ENCODE measurements around the gene WFDC11. TPM values are rescaled to one million over a fixed set of nuclear protein-coding genes. Genes with fewer than 3 reads are reported as not detected.
"Not testable (repeated sequence)": the region's sequence is repeated elsewhere in the genome, so short reads cannot be mapped to it uniquely, and the experiment has no call there.

Gene WFDC11
- total RNA-seq, 1 donor from 2014 or later: not detected

GRCh38 chr20:45649312-45649863, 20.7 kb downstream of the WFDC11 start:
- intact Hi-C loops (cut with micrococcal nuclease): no loop called here
- no peak for ATAC-seq (ENCODE audit: low read depth)
- Mint-ChIP-seq H3K27me3 (peaks cover 18% of the 10 kb centered on the region), H3K36me3 (ENCODE audit: low read depth) (no peaks in the 10 kb centered on the region), H3K4me1 (no peaks in the 10 kb centered on the region), H3K27ac (no peak overlapping the region), H3K4me3 (no peak overlapping the region), H3K9me3 (no peaks in the 10 kb centered on the region)
- TF ChIP-seq CTCF (IDR thresholded peaks at IDR 0.05): no peak
- no peak for DNase-seq
- ChIA-PET CTCF (no interaction called here), POLR2A (no interaction called here)

- ATAC-seq (ENCODE audit: low read depth): no peak
- intact Hi-C loops (cut with micrococcal nuclease): no loop called here
Measured at GRCh38 chr20:45647441-45648050, 22.5 kb downstream of the WFDC11 start.

GRCh38 chr20:45646875-45647274, 23.2 kb downstream of the WFDC11 start:
- H3K4me3 Mint-ChIP-seq: no peak overlapping the region
- H3K27ac Mint-ChIP-seq: no peak overlapping the region
- CTCF ChIA-PET: no interaction called here
- no peak for TF ChIP-seq CTCF (IDR thresholded peaks at IDR 0.05)
- ATAC-seq (ENCODE audit: low read depth) (no peak), DNase-seq (no peak)
- intact Hi-C loops (cut with micrococcal nuclease): no loop called here
- POLR2A ChIA-PET: no interaction called here
- no peaks in the 10 kb centered on the region for H3K36me3 Mint-ChIP-seq (ENCODE audit: low read depth)
- H3K27me3 Mint-ChIP-seq: peaks cover 13% of the 10 kb centered on the region
- no peaks in the 10 kb centered on the region for H3K9me3 Mint-ChIP-seq
- H3K4me1 Mint-ChIP-seq: no peaks in the 10 kb centered on the region

More at GRCh38 chr20:45647441-45648050, 22.5 kb downstream of the WFDC11 start:
- Mint-ChIP-seq H3K36me3 (ENCODE audit: low read depth) (no peaks in the 10 kb centered on the region), H3K4me1 (no peaks in the 10 kb centered on the region), H3K9me3 (no peaks in the 10 kb centered on the region), H3K27me3 (peaks cover 15% of the 10 kb centered on the region), H3K4me3 (no peak overlapping the region), H3K27ac (no peak overlapping the region)
- ChIA-PET CTCF (no interaction called here), POLR2A (no interaction called here)
- TF ChIP-seq CTCF (IDR thresholded peaks at IDR 0.05): no peak
- DNase-seq: no peak

GRCh38 chr20:45645869-45646268, 24.2 kb downstream of the WFDC11 start:
- H3K36me3 Mint-ChIP-seq (ENCODE audit: low read depth); H3K4me3 Mint-ChIP-seq; H3K9me3 Mint-ChIP-seq; POLR2A ChIA-PET; H3K27me3 Mint-ChIP-seq; intact Hi-C loops (cut with micrococcal nuclease); H3K27ac Mint-ChIP-seq; DNase-seq; CTCF ChIA-PET; ATAC-seq (ENCODE audit: low read depth); H3K4me1 Mint-ChIP-seq: not testable (repeated sequence)

GRCh38 chr20:45641076-45641475, 29.0 kb downstream of the WFDC11 start:
- H3K9me3 Mint-ChIP-seq: not testable (repeated sequence)

GRCh38 chr20:45639687-45640086, 30.4 kb downstream of the WFDC11 start:
- ATAC-seq (ENCODE audit: low read depth) (no peak), DNase-seq (no peak)
- CTCF ChIA-PET: no interaction called here
- TF ChIP-seq CTCF (IDR thresholded peaks at IDR 0.05): no peak
- intact Hi-C loops (cut with micrococcal nuclease): no loop called here
- H3K27ac Mint-ChIP-seq: no peak overlapping the region
- no peaks in the 10 kb centered on the region for H3K4me1 Mint-ChIP-seq
- H3K36me3 Mint-ChIP-seq (ENCODE audit: low read depth): no peaks in the 10 kb centered on the region
- POLR2A ChIA-PET: no interaction called here
- no peaks in the 10 kb centered on the region for H3K9me3 Mint-ChIP-seq
- H3K4me3 Mint-ChIP-seq: no peak overlapping the region
- peaks cover 11% of the 10 kb centered on the region for H3K27me3 Mint-ChIP-seq

More at GRCh38 chr20:45641076-45641475, 29.0 kb downstream of the WFDC11 start:
- H3K4me1 Mint-ChIP-seq; DNase-seq; H3K4me3 Mint-ChIP-seq; POLR2A ChIA-PET; CTCF ChIA-PET; H3K27ac Mint-ChIP-seq; ATAC-seq (ENCODE audit: low read depth); H3K36me3 Mint-ChIP-seq (ENCODE audit: low read depth); intact Hi-C loops (cut with micrococcal nuclease): not testable (repeated sequence)
- peaks cover 11% of the 10 kb centered on the region for H3K27me3 Mint-ChIP-seq
